Measurements from ENCODE around the gene GPC4.

DNA sequence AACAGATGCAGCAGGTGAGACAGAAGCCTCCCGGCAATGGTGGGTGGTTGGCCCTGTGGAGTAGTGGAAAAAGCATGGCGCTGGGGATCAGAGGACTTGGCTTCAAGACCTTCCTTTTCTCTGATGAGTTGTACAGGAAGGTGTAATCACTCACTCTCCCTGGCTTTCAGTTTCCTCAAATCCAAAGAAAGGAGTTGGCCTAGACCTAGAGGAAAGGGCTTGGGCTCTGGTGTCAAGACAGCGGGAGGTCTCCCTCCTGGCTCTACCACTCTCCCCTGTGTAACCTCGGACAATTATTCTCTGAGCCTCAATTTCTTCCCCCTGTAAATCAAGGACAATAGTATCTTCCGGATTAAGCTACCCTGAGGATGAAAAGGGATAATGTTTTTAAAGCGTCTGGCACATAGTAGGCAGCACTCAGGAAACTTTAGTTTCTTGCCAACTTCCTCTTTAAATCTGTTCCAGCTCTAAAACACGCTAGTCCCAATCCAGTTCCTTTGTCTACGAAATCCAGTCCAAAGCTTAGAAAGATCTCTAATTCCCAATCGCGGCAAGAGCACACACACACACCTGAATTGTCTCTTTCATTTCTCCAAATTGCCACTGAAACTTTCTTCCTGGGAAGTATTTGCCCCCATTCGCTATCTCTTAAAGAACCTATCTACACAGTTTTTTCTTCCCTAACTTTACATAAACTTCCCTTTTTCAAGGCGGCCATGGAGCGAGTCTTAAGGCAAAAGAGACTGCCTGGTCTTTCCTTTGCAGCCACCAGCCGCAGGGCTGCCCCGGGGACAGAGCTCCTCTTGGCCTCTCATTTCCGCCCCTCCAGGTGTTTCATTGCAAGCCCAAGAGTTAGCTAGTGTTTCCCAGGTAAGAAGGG lies 29.9 kb upstream of the GPC4 start:
- TF ChIP-seq, protein P1, sequence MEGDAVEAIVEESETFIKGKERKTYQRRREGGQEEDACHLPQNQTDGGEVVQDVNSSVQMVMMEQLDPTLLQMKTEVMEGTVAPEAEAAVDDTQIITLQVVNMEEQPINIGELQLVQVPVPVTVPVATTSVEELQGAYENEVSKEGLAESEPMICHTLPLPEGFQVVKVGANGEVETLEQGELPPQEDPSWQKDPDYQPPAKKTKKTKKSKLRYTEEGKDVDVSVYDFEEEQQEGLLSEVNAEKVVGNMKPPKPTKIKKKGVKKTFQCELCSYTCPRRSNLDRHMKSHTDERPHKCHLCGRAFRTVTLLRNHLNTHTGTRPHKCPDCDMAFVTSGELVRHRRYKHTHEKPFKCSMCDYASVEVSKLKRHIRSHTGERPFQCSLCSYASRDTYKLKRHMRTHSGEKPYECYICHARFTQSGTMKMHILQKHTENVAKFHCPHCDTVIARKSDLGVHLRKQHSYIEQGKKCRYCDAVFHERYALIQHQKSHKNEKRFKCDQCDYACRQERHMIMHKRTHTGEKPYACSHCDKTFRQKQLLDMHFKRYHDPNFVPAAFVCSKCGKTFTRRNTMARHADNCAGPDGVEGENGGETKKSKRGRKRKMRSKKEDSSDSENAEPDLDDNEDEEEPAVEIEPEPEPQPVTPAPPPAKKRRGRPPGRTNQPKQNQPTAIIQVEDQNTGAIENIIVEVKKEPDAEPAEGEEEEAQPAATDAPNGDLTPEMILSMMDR (conservative IDR thresholded peaks at IDR 0.05), result no peak
- no peak for TF ChIP-seq ZFX (IDR thresholded peaks at IDR 0.05)
